Embryonic facial prominence (tissue), 1 donor: ENCODE results near the gene IQSEC2.

Source experiments
- DNase-seq: peaks from one replicate; pipeline ENCODE4 v3.0.0-alpha.2; 2016; ENCODE audit errors: extremely low spot score

The IQSEC2 gene

GRCh38 chrX:53268173-53268572, 13.2 kb downstream of the IQSEC2 start:
- no peak for DNase-seq

DNA sequence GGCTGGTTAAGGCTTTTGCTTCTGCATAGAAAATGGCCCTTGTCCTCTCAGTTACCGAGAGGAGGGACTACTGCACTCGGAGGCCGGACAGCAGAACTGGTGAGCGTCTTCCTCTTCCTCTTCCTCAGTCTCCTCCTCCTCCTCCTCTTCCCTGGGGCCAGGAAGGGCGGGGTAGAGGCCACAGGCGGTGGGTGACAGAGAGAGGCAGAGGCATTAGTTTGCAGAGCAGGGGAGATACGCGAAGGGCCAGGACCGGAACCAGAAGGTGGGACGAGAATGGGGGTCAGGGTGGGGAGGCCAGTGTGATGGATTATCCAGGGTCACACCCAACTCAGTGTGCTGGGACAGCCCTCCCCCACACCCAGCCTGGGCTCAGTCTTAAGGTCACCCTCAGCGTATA, 14.5 kb downstream of the IQSEC2 start:
- DNase-seq: no peak

GRCh38 chrX:53265771-53266574, 15.4 kb downstream of the IQSEC2 start:
- DNase-seq: no peak

GRCh38 chrX:53263597-53264094, 17.7 kb downstream of the IQSEC2 start:
- no peak for DNase-seq

DNA sequence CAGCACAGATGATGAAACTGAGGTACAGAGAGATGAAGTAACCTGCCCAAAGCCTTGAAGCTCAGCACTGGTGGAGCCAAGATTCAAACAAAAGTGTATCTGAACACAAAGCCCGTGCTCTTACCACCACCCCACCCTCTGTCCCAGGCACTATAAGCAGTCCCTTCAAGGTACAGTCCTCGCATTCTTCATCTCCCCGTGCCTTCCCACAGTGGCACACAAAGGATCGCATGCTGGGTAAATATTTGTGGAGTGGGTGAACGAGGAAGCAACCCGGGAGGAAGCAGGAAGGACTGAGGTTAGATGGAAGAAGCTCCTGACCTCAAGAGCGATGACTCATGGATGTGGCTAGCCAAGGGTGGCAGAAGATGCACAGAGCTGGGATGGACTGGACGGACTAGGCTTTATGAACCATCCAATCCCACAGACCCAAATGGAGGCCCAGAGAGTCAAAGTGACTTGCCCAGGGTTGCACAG, 18.4 kb downstream of the IQSEC2 start:
- DNase-seq: no peak

GRCh38 chrX:53262189-53262917, 19.0 kb downstream of the IQSEC2 start:
- DNase-seq: no peak

- DNase-seq: no peak
Measured at GRCh38 chrX:53261355-53261972, 19.9 kb downstream of the IQSEC2 start.

- DNase-seq: no peak
Measured at GRCh38 chrX:53260836-53261235, 20.5 kb downstream of the IQSEC2 start.

- no peak for DNase-seq
Measured at GRCh38 chrX:53257670-53258423, 23.5 kb downstream of the IQSEC2 start.

DNA sequence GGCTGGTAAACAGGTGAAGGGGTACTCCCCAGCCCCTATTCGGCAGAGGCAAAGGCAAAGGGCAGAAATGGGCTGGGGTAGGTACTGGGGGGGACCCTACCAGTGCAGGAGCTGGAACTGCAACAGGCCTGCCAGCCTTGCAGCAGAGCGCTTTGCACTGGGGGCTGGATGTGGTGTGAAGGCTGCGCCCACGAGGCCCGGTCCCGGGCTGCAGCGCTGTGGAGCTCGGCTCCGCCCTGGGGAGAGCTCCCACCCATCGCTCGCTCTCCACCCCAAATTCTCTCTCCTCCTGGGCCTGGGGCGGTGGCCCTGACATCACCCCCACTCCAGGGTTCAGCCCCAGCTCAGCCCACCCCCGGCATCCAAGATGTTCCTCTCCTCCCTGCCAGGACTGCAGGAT, 24.2 kb downstream of the IQSEC2 start:
- DNase-seq: no peak

DNA sequence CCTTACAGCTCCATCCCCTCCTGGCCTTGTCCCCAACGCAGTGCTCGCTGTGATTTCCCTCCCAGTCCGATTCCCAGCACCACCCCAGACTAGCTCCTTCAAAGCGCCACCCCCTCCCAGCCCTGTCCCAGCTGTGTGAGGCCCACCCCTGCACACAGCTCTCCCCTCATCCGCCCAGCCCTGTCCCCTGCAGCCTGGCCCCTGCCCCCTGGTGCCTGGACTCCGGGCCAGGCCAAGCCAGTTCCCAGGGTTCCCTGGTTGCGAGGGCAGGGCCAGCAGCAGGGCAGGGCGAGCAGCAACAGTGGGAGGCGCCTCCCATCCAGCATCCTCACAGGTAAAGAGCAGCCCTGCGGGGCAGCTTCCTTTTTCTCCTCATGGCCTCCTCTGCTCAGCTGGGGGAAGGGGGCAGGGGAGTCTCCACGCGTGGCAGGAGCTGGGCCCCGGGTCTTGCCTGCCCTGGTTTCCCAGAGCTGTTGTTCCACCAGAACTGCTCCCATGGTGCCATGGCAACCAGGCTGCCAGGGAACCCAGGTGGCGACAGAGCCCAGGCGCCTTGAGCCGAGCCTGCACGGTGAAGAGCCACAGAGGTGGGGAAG, 24.8 kb downstream of the IQSEC2 start:
- no peak for DNase-seq

DNA sequence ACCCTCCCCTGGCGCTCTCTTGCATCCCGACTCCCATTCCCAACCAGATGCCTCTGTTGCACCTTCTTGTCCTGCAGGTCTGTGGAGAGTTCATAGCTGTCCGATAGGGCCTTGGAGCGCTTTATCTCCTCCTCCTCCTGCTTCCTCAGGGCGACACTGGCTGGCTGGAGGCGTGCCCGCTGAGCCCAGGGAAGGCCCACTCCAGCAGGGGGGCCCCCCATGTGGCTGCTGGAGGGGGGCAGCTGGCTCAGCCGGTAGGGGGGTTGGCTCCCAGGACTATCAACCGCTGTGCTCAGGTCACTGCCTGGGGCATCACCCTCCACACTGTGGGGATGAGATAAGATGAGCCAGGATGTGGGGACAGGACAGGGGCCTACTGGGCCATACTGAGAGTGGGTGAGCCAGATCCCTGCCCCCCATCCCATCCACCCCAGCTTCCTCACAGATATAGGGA, 25.6 kb downstream of the IQSEC2 start:
- no peak for DNase-seq

- no peak for DNase-seq
Measured at GRCh38 chrX:53254570-53255461, 26.6 kb downstream of the IQSEC2 start.

GRCh38 chrX:53253293-53254020, 27.9 kb downstream of the IQSEC2 start:
- no peak for DNase-seq

DNA sequence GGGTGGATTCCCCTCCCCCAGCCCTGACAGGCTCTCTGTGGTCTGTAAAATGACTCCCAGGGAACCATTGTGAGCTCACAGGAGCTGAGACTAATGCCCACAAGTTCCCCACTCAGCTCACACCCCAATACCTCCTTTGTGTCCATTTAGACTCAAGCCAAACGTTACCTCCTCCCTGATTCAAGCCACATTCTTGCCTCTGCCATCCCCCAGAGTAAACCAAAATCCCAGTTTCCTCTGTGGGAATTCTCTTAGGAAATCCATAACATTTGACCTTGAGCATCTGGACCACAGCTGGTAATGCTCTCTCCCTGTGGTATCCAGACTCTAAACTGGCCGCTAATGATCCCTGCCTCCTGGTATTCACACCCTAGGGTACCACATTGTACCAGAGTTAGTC, 30.1 kb downstream of the IQSEC2 start:
- no peak for DNase-seq

DNA sequence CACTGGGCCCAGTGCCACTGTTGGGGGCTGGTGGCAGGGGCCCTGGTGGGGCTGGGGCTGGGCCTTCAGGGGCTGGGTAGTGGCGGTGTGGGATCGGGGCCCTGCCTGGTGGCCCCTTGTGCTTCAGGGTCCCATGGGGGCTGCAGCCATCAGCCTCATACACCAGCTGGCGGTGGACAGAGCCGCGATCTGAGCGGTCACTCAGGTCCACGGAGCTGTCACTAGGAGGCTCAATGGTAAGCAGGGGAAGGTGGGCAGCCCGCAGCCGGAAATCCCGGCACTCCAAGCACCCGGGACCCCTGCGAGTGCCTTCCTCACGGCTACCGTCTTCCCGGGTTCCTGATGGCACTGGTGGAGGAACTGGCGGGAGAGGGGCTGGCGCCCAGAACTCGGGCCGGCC, 30.8 kb downstream of the IQSEC2 start:
- no peak for DNase-seq

- no peak for DNase-seq
Measured at GRCh38 chrX:53249408-53250042, 31.9 kb downstream of the IQSEC2 start.

DNA sequence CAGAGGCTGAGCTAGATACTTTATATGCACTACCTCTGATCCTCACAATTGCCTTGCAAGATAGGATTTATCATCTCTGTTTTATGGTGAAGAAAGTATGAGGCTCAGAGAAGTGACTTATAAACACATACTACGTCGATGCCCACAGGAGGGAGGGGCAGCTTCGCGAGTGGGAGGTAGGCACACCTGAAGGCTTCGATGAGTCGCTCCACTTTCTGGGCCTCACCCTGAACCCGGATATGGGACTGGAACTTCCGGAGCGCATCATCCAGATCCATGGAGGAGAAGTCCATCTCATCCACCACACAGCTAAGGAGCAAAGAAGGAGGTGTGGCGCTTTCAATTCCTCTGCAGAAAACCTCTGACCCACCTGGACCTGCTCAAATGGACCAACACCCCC, 33.5 kb downstream of the IQSEC2 start:
- DNase-seq: no peak

DNA sequence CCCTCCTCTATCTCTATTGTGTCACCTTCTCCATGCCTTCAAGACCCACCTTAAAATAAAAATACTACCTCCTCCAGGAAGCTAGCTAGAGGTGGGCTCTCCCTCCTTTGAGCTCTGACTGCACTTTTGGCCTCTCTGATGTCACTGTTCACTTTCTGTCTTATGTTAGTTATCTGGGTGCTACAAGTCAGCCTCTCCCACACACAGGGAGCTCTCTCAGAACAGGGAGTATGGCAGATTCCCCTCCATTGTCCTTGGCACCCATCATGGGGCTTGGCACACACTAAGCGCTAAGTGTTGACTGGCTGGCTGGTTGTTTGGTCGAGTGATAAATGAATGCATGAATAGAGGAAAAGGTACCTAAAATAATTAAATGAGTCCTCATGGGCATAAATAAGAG, 35.2 kb downstream of the IQSEC2 start:
- no peak for DNase-seq
